Stimulated activated naive CD4-positive, alpha-beta T cell treated with Interleukin-2 at 50 U/mL for 16 hours (primary cell): ENCODE measurements around the gene PANK4.
A peak's percentile ranks its signal among the peaks of the same experiment; 100 is the strongest.

Experiments
- DNase-seq: peaks from one replicate; lab custom pipeline; 2025; lab: John Stamatoyannopoulos, UW

PANK4 gene

DNA sequence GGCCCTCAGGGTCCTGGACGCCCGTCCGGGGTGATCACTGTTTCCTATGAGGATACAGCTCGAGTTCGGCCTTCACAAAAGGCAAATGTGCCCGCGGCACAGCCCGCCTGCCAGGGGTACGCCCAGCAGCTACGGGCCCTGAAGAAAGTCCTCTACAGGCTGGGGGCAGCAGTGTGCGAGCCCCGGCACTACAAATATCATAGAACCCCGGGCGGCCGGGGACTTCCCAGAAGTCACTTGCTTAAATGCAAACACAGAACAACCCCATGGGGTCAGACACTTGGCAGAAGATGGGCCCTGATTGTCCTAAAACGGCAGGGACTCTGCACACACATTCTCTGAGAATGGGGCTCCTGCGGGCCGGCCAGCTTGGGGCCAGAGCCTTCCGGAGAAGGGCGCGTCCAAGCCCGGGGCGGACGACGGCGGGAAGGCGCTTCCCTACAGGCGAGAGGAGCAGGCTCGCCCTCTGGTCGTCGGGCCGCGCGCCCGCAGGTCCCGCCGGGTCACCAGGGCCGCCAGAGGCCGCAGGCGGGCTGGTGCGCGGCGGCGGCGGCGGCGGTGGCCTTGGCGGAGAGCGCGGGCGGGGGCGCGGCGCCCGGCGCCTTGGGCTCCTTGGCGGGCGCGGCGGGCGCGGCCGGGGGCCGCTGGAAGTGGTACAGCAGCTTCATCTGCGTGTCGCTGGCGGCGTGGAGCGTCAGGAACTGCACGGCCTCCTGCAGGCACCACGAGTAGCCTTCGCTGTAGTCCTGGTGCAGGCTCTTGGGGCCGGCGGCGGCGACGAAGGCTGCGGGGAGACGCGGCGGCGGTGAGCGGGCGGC lies 2.8 kb upstream of the PANK4 start:
- DNase-seq = peak; percentile 35

DNA sequence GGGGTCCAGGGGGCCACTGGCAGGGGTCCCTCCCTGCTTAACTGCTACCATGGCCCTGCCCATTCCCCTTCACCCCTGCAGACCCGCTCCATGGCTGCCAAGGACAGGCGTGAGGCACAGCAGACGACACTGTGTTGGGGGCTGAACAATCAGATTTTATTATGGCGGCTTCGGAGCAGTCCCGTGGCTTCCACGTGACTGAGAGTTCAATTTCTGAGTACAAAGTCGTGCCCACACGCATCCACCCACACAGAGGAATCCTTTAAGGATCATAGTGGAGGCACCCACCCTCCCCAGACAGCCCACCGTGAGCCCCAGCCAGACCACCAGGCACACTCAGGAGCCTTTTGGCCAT lies 2.2 kb upstream of the PANK4 start:
- DNase-seq = no peak

DNA sequence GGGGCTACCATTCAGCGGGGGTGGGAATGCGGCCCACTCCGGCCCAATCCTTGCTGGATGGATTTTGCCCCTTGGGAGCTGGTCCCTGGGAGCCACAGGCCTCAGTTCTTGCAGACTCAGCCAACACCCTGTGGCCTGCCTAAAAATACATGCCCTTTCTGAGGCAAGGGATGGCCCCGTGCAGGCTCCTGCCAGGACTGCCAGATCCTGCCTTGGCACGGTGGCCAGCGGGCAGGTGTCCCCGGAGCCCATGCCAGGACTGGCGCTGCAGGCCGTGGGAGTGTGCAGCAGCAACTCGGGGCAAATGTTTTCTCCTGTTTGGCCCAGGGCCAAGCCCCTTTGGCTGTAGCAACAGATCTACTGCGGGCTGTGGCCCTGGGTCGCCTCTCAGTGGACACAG lies 1.6 kb upstream of the PANK4 start:
- DNase-seq = no peak

GRCh38 chr1:2527556-2527860 lies 1.1 kb upstream of the PANK4 start:
- no peak for DNase-seq

- peak; percentile 67 for DNase-seq
Measured at GRCh38 chr1:2526824-2527555, 594 bp upstream of the PANK4 start.

- DNase-seq = no peak
Measured at GRCh38 chr1:2525572-2525919, 850 bp downstream of the PANK4 start.

DNA sequence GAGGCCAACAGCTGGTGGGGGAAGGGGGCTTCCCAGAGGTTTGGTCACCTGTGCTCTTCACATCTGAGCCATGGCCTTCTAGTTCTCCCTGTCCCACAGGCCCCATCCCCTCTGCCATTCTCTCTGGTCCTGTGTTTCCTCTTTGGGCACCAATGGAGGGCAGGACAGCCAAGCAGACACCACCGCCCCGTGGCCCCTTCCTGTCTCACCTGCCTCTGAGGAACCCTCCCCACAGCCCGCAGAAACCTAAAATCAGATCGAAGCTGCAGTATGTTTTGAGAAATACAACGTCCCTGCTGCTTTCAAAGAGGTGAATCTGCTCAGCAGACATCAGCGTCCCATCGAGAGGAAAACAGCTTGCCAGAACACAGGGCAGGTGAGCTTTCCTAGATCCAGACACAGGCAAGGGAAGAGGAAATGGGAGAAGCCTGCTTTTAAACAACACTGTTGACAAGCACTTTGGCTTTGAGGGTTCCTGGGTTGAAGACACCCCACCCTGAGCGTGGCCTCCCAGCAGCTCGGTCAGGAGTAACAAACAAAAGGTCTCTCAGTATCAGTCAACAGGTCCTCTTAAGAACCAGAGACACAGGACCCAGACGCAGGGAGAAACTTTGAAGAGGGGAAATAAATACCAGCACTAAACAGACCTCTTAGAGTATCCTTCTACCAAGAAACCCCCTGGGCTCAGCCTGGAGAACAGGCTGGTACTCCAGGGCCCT lies 2.3 kb downstream of the PANK4 start:
- DNase-seq = no peak

- no peak for DNase-seq
Measured at GRCh38 chr1:2523191-2523890, 3.1 kb downstream of the PANK4 start.

DNA sequence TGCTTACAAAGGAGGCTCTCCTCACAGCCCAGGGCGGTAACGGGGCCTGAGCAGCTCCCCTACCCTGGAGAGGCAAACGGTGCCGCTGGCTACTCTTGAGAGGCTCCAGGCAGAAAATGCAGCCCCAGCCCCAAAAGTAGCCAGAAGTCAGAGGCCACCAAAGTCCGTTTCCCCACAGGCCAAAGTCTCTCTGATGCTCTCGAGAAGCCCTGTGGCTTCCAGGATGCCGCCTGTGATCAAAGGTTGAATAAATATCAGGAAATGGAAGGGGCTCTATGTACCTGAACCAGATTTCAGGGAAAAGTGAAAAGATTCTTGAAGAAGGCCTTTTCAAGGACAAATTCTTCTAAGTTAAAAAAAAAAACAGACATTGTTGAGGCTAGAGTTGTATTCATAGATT lies 4.2 kb downstream of the PANK4 start:
- no peak for DNase-seq

DNA sequence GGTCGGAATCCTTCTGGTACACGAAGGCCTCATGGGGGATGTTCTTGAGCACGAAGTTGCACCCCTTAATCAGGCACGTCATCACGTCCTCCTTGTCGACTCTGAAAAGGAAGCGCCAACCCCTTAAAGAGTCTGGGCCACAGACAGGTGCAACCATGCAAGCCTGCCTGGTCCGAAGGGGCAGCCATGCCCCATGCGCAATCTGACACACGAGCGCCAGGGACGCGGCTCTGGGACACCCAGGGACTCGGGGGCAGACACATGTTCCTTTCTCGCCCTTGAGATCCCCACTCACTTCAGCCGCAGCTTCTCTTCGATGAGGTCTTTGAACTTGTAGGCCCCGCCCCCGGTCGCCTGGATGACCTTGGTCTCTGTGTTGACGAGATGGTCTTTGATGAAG lies 5.6 kb downstream of the PANK4 start:
- no peak for DNase-seq

DNA sequence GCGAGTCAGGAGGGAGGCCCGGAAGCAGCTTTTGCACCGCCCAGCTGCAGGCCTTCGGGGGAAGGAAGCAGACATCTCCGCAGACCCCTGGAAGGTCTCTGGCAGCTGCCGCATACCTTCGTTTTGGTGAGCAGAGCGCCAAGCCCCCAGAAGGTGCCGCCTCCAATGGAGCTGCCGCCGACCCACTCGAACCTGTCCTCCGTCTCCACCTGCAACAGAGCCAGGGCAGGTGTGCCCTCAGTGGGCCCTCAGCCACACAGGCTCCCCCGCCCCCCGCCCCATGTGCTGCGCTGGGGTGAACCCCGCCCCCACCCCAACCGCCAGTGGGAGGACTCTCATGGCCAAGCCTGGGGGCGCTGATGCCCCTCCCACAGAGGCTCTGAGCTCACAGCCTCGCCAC lies 6.2 kb downstream of the PANK4 start:
- DNase-seq = no peak

DNA sequence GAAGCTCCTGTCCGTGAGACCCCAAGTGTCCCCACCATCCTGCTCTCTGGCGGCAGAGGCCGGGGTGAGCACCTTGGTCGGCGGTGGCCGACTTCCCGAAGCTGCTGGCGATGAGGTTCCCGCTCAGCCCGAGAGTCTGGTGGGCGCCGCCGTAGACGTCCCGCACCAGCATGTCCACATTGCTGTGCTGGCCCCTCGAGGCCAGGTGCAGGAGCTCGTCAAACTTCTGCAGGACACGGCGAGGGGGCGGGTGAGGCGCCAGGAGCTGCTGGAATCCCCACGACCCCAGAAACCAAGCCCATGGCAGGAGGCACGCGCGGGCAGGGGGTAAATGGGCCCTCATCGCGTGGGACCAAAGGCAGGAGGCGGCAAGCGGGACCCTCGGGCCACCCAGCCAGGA lies 6.7 kb downstream of the PANK4 start:
- no peak for DNase-seq

GRCh38 chr1:2519029-2519685 lies 7.2 kb downstream of the PANK4 start:
- DNase-seq = no peak

DNA sequence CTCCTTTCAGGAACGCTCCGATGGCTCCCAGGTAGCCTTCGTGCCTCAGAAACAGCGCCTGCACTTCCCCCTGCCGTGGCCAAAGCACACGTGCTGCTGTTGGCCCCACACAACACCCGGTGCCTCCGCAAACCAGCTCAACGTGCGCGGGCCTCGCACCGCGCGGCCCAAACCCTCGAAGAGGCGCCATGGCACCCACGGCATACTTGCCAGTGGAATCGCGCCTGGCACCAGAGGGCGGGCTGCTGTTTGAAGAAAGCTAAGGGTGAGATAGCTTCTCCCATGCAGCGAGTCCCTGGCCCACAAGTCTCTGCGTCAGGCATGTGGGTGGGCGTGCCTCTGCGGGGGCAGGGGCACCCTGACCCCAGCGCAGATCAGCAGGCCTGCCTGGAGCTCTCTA lies 7.9 kb downstream of the PANK4 start:
- no peak for DNase-seq

DNA sequence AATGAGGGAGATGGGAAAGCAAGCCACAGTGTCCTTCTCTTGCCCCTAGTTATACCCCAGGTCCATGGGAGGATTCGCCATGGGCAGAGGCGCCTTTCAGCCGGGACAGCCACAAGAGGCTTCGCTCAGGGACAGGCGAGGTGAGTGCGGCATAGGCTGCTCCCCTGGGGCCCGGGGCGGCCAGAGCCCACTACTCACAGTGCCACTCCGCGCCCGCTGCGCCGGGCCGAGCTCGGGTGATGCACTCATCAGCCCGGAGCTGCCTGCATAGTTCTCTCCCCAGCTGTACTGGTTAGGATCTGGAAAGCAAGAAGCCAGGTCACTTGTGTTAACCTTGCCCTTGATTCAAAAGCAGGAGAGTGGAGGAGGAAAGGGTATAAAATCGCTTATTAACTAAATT lies 8.4 kb downstream of the PANK4 start:
- no peak for DNase-seq

DNA sequence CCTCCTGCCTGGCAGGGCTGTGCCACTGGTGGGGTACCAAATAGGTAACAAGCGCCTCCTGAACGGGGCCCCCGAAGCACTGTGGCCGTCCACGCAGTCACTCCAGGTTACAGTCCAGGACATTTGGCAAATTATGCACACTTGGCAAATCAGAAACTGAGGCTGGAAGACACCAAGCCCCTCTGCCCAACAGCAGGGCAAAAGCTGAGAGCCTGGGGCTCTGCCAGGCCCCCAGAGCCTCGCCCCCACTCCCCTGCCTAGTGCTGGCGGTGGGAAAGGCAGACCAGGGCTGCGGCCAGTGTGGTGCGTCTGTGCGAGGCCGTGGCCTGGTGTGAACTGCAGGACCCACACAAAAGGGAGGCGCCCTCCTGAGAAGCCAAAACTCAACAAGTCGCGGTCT lies 9.4 kb downstream of the PANK4 start:
- no peak for DNase-seq

DNA sequence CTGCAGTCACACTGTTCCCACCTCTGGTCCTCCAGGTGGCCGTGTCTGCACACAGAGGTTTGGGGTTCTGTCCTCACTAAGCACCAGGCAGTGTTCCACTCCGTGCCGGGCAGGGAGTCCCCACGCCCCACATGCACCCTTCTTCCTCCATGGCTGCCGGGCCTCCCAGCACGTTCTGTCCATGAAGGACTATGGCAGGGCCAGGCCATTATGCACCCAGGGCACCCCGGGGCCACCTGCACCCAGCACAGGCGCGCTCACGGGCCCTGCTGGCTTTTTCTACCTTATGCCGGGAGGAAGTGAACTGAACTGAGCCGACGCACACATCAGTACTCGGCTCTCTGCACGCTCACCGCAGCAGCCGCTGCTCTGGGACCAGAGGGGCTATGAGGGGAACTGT lies 10.3 kb downstream of the PANK4 start:
- DNase-seq = no peak

DNA sequence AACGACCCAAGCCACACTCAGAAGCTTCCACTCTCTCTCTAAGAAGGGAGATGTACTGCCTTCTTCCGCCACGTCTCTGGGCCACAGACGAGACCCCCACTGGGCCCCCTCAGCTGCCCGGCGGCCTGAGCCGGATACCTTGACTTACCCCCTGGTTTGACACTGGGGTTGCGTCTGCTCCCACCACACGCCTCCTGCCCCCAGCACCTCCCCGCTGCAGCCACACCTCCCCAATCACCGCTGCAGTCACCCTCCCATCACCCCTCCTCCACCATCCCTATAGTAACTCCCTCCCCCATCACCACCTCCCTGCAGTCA lies 10.7 kb downstream of the PANK4 start:
- DNase-seq = no peak

- no peak for DNase-seq
Measured at GRCh38 chr1:2514863-2515762, 11.3 kb downstream of the PANK4 start.

DNA sequence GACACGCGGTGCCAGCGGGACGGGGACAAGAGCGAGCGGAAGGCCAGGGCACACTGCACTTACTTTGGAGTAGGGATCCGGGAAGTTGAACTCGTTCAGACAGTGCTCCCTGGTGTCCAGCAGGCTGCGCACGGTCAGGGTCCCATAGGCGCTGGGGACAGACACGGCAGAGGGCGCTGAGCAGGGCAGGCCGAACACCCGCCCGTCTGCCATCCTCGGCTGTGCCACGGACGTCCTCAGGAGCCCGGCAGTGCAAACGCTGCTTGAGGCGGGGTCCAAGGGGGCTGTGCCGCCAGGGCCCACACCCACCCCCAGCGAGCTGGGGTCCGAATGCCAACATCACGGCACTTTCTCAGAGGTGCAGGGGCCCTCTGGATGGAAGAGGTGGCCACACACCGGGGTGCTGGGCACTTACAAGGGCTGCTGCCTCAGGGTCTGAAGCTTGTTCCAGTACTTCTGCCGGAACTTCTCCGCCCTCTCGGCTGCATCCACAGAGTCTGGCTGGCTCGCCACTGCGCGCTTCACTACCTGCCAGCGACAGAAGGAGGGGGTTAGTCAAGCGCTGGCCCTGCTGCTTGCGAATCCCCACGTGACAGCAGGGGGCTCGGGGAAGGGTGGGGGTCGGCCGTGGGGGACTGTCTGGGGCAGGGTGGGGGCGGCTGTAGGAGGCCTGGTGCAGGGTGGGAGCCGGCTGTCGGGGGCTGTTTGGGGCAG lies 12.3 kb downstream of the PANK4 start:
- DNase-seq = no peak
